MM.1S (cell line): ENCODE results near the gene FAM193A.

Source experiments
- DNase-seq: peaks from one replicate; pipeline ENCODE4 v3.0.0-alpha.2; 2015
- H2AFZ ChIP-seq: fragments of 300-600 bp; sonication (generic); 2 replicates; pipeline ENCODE4 v1.6.0; 2016; ENCODE audit warnings: antibody characterized with exemption, low read length
- H3F3A ChIP-seq: fragments of 300-600 bp; sonication (generic); 2 replicates; pipeline ENCODE4 v1.6.1; 2016; ENCODE audit warnings: mild to moderate bottlenecking, antibody characterized with exemption, low read length, moderate library complexity, mixed read lengths; ENCODE audit not compliant: insufficient read depth
- H3K27ac ChIP-seq: fragments of 300-600 bp; sonication (generic); 2 replicates; pipeline ENCODE4 v1.5.1; 2016; ENCODE audit warnings: mild to moderate bottlenecking, low read length
- H3K27me3 ChIP-seq: fragments of 300-600 bp; sonication (generic); replicated peaks from 2 replicates; pipeline ENCODE4 v1.6.0; 2016; ENCODE audit warnings: low read length; ENCODE audit not compliant: insufficient read depth
- H3K36me3 ChIP-seq: fragments of 300-600 bp; sonication (generic); replicated peaks from 2 replicates; pipeline ENCODE4 v1.6.1; 2016; ENCODE audit warnings: mild to moderate bottlenecking, low read length, mixed read lengths; ENCODE audit not compliant: insufficient read depth
- H3K4me1 ChIP-seq: fragments of 300-600 bp; sonication (generic); 2 replicates; pipeline ENCODE4 v1.6.1; 2016; ENCODE audit warnings: low read length, mixed read lengths
- H3K4me2 ChIP-seq: fragments of 300-600 bp; sonication (generic); 2 replicates; pipeline ENCODE4 v1.6.0; 2016; ENCODE audit warnings: low read depth, low read length
- H3K4me3 ChIP-seq: fragments of 300-600 bp; sonication (generic); 2 replicates; pipeline ENCODE4 v1.5.1; 2016; ENCODE audit warnings: low read length, mixed read lengths
- H3K79me2 ChIP-seq: fragments of 300-600 bp; sonication (generic); 2 replicates; pipeline ENCODE4 v1.6.1; 2016; ENCODE audit warnings: mixed run types, low read length, mixed read lengths
- H3K9ac ChIP-seq: fragments of 300-600 bp; sonication (generic); 2 replicates; pipeline ENCODE4 v1.6.1; 2016; ENCODE audit warnings: low read length, mixed read lengths
- H3K9me2 ChIP-seq: fragments of 300-600 bp; sonication (generic); replicated peaks from 2 replicates; pipeline ENCODE4 v1.6.1; 2016; ENCODE audit warnings: mild to moderate bottlenecking, low read length, mixed read lengths; ENCODE audit not compliant: insufficient read depth
- H3K9me3 ChIP-seq: fragments of 300-600 bp; sonication (generic); replicated peaks from 2 replicates; pipeline ENCODE4 v1.6.1; 2016; ENCODE audit warnings: mild to moderate bottlenecking, low read length, mixed read lengths; ENCODE audit not compliant: insufficient read depth
- H4K20me1 ChIP-seq: fragments of 300-600 bp; sonication (generic); 2 replicates; pipeline ENCODE4 v1.6.1; 2016; ENCODE audit warnings: mild to moderate bottlenecking, low read length, moderate library complexity, mixed read lengths; ENCODE audit not compliant: insufficient read depth
- CTCF ChIP-seq: fragments of 300-600 bp; sonication (generic); IDR thresholded peaks from 2 replicates; pipeline ENCODE4 v1.5.1; 2016; ENCODE audit warnings: antibody characterized with exemption, low read length, mixed read lengths
- EZH2 ChIP-seq: fragments of 300-600 bp; sonication (generic); optimal IDR thresholded peaks from 2 replicates; pipeline ENCODE3; 2017; ENCODE audit warnings: low read depth, mild to moderate bottlenecking, antibody characterized with exemption, low read length, mixed read lengths
- EZH2phosphoT487 ChIP-seq: fragments of 300-600 bp; sonication (generic); IDR thresholded peaks from 2 replicates; pipeline ENCODE4 v1.6.1; 2018; ENCODE audit warnings: antibody characterized with exemption, low read length

FAM193A gene

GRCh38 chr4:2763511-2763967 is 227.1 kb downstream of the FAM193A start:
- Histone ChIP-seq H3K27ac (no peak overlapping the region), H3K4me1 (no peaks in the 10 kb centered on the region), H3K9me2 (no peaks in the 10 kb centered on the region), H3K27me3 (no peaks in the 10 kb centered on the region), H3K4me2 (peak overlapping the region; percentile 98), H4K20me1 (no peaks in the 10 kb centered on the region), H3F3A (no peaks in the 10 kb centered on the region), H3K36me3 (no peaks in the 10 kb centered on the region), H3K9me3 (no peaks in the 10 kb centered on the region), H3K4me3 (peak overlapping the region; percentile 52), H2AFZ (peak overlapping the region; percentile 85), H3K79me2 (no peaks in the 10 kb centered on the region), H3K9ac (peak overlapping the region; percentile 25; the same call in 1 of the 2 replicates)
- no peak for DNase-seq
- TF ChIP-seq EZH2phosphoT487: no peak
- TF ChIP-seq EZH2: no peak

GRCh38 chr4:2765832-2766526 is 229.5 kb downstream of the FAM193A start:
- Histone ChIP-seq H4K20me1 (no peaks in the 10 kb centered on the region), H3K27me3 (no peaks in the 10 kb centered on the region), H3K79me2 (no peaks in the 10 kb centered on the region), H3K36me3 (no peaks in the 10 kb centered on the region), H3K9me2 (no peaks in the 10 kb centered on the region), H3F3A (no peaks in the 10 kb centered on the region), H3K9ac (no peak overlapping the region), H3K9me3 (no peaks in the 10 kb centered on the region), H3K4me1 (no peaks in the 10 kb centered on the region; the same call in 1 of the 2 replicates), H3K4me3 (no peak overlapping the region), H2AFZ (no peak overlapping the region), H3K27ac (no peak overlapping the region), H3K4me2 (no peak overlapping the region)
- no peak for DNase-seq
- TF ChIP-seq EZH2phosphoT487 (no peak), EZH2 (no peak), CTCF (no peak)

- Histone ChIP-seq H3K4me2 (no peak overlapping the region), H4K20me1 (no peaks in the 10 kb centered on the region), H3K9ac (no peak overlapping the region), H3K4me1 (no peaks in the 10 kb centered on the region; the same call in none of the 2 replicates), H3K9me3 (no peaks in the 10 kb centered on the region), H3K9me2 (no peaks in the 10 kb centered on the region), H3K27me3 (no peaks in the 10 kb centered on the region), H3F3A (no peaks in the 10 kb centered on the region), H3K4me3 (no peak overlapping the region), H3K27ac (no peak overlapping the region), H3K79me2 (no peaks in the 10 kb centered on the region), H2AFZ (no peak overlapping the region), H3K36me3 (no peaks in the 10 kb centered on the region)
- DNase-seq: no peak
- TF ChIP-seq CTCF (no peak), EZH2 (no peak), EZH2phosphoT487 (no peak)
These were observed 230.7 kb downstream of the FAM193A start for GRCh38 chr4:2767046-2767704.

- DNase-seq: no peak
- Histone ChIP-seq H3F3A (no peaks in the 10 kb centered on the region), H3K27ac (no peak overlapping the region), H3K9me2 (no peaks in the 10 kb centered on the region), H3K9ac (no peak overlapping the region), H3K4me2 (no peak overlapping the region), H2AFZ (no peak overlapping the region), H3K4me1 (no peaks in the 10 kb centered on the region; the same call in none of the 2 replicates), H3K9me3 (no peaks in the 10 kb centered on the region), H3K36me3 (no peaks in the 10 kb centered on the region), H3K4me3 (no peak overlapping the region), H3K27me3 (no peaks in the 10 kb centered on the region), H3K79me2 (no peaks in the 10 kb centered on the region), H4K20me1 (no peaks in the 10 kb centered on the region)
- TF ChIP-seq EZH2phosphoT487: no peak
- no peak for TF ChIP-seq CTCF
- TF ChIP-seq EZH2: no peak
These were observed 231.2 kb downstream of the FAM193A start for GRCh38 chr4:2767705-2768074.
